Measurements from ENCODE around the gene CCNL2.

- no peak for TF ChIP-seq CTCF (IDR thresholded peaks at IDR 0.05)
- TF ChIP-seq POLR2A (IDR thresholded peaks at IDR 0.05), result no peak
Observed at GRCh38 chr1:1415751-1416150, 16.6 kb upstream of the CCNL2 start.

Measured in adrenal gland (tissue), 5 donors.